Measurements from ENCODE around the gene ABHD17B.

Gene ABHD17B

GRCh38 chr9:71861618-71862017 lies 49.4 kb downstream of the ABHD17B start:
- DNase-seq (ENCODE audit: low read depth), result no peak
- no peak overlapping the region for H3K4me3 ChIP-seq (ENCODE audit: low read depth, low read length)
- TF ChIP-seq, protein P1, sequence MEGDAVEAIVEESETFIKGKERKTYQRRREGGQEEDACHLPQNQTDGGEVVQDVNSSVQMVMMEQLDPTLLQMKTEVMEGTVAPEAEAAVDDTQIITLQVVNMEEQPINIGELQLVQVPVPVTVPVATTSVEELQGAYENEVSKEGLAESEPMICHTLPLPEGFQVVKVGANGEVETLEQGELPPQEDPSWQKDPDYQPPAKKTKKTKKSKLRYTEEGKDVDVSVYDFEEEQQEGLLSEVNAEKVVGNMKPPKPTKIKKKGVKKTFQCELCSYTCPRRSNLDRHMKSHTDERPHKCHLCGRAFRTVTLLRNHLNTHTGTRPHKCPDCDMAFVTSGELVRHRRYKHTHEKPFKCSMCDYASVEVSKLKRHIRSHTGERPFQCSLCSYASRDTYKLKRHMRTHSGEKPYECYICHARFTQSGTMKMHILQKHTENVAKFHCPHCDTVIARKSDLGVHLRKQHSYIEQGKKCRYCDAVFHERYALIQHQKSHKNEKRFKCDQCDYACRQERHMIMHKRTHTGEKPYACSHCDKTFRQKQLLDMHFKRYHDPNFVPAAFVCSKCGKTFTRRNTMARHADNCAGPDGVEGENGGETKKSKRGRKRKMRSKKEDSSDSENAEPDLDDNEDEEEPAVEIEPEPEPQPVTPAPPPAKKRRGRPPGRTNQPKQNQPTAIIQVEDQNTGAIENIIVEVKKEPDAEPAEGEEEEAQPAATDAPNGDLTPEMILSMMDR (IDR thresholded peaks at IDR 0.05; ENCODE audit: insufficient read depth, low read depth, low read length, missing control alignments), result no peak

DNA sequence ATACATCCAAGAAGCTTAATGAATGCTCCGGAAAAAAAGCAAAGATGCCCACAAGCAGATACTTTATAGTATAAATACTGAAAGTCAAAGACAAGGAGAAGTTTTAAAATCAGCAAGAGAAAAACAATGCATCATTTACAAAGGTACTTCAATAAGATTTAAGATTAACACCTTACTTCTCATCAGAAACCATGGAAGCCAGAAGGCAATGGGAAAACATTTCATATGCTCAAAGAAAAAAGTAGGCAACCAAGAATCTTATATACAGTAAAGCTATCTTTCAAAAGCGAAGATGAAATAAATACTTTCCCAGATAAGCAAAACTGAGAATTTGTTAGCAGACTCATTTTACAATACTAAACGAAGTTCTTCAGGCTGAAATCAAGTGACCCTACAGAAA lies 51.1 kb downstream of the ABHD17B start:
- DNase-seq (ENCODE audit: low read depth), result no peak
- TF ChIP-seq, protein P1 (IDR thresholded peaks at IDR 0.05; ENCODE audit: insufficient read depth, low read depth, low read length, missing control alignments), result no peak
- H3K4me3 ChIP-seq (ENCODE audit: low read depth, low read length), result no peak overlapping the region

DNA sequence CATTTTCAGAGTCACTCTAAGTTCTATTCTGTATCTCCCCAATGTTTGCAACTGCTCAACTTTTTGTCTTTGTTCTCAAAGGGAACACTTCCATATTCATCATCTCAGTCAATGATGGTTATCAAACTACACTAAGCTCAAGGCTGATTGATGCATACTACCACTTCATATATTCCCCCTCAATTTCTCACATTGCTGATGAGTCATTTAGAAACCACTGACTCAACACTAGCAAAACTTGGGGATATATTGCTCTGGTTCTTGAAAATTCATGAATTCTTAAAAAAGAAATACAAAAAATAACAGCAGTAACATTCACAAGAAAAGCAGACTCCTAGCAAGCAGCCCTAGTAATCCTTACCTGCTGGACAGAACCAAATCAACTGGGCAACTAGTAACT lies 52.2 kb downstream of the ABHD17B start:
- no peak overlapping the region for H3K4me3 ChIP-seq (ENCODE audit: low read depth, low read length)
- DNase-seq (ENCODE audit: low read depth), result peak; percentile 55
- TF ChIP-seq, protein P1 (IDR thresholded peaks at IDR 0.05; ENCODE audit: insufficient read depth, low read depth, low read length, missing control alignments), result no peak

GRCh38 chr9:71858102-71858798 lies 52.7 kb downstream of the ABHD17B start:
- H3K4me3 ChIP-seq (ENCODE audit: low read depth, low read length), result no peak overlapping the region
- TF ChIP-seq, protein P1 (IDR thresholded peaks at IDR 0.05; ENCODE audit: insufficient read depth, low read depth, low read length, missing control alignments), result no peak
- no peak for DNase-seq (ENCODE audit: low read depth)

DNA sequence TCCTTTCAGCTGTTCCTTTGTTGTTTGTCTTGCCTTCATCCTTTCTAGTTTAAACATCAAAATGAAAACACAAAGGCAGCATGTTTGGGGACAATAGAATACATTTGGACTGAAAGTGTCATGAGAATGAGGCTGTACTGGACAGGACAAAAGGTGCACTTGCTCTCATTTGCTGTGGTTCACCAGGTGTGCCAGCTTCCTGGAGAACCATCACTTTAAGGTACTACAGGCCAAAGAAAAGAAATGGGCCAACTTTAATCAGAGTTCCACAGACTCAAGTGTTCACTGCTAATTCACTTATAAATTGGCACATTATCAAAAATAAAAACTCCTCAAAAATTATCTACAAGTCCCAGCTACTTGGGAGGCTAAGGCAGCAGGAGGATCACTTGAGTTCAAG lies 53.8 kb downstream of the ABHD17B start:
- TF ChIP-seq, protein P1 (IDR thresholded peaks at IDR 0.05; ENCODE audit: insufficient read depth, low read depth, low read length, missing control alignments), result no peak
- DNase-seq (ENCODE audit: low read depth), result no peak

DNA sequence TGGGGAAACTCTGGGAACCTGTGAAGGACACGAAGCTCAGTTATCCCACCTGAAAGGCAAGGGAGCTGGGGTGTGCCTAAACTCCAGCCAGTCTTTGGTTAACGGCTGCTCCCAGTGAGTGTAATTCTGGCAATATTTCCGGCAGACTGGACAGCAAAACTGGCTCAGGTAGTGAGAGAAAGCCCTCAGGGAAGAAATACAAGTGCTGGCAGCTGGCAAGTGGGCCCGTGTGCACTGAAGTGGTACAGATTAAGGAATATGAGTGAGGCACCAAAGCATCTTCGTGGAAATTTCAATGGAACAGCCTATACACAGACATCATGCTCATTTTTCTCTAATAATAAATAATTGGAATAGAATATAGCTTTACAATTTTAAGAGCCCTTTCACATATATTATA lies 56.2 kb downstream of the ABHD17B start:
- no peak overlapping the region for H3K4me3 ChIP-seq (ENCODE audit: low read depth, low read length)
- DNase-seq (ENCODE audit: low read depth), result no peak
- TF ChIP-seq, protein P1 (IDR thresholded peaks at IDR 0.05; ENCODE audit: insufficient read depth, low read depth, low read length, missing control alignments), result no peak

More for the DNA sequence above, 53.8 kb downstream of the ABHD17B start:
- no peak overlapping the region for H3K4me3 ChIP-seq (ENCODE audit: low read depth, low read length)

DNA sequence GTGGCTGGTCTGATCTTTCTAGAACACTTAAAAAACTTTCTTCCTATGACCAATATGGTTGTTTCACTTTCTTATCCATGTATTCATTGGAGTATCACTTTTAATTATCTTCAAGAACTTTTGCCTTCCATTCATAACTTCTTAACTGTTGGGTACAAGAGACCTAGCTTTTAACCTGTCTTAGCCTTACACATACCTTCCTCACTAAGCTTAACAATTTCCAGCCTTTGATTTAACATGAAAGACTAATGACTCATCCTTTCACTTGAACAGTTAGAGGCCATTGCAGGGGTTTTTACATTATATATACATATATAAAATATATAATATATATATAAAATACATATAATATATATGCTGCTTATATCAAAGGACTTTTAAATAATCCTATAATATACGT lies 57.9 kb downstream of the ABHD17B start:
- H3K4me3 ChIP-seq (ENCODE audit: low read depth, low read length), result no peak overlapping the region
- TF ChIP-seq, protein P1 (IDR thresholded peaks at IDR 0.05; ENCODE audit: insufficient read depth, low read depth, low read length, missing control alignments), result no peak
- DNase-seq (ENCODE audit: low read depth), result no peak

All from GM12865 (cell line).